GM10248 (cell line): ENCODE results near the gene KDM5C.
"Not testable (repeated sequence)": the region's sequence is repeated elsewhere in the genome, so short reads cannot be mapped to it uniquely, and the experiment has no call there.

Experiments
- CTCF ChIA-PET: fragments of 300-600 bp; sonication (Branson Sonifier 250); formaldehyde crosslinking; extraction: SDS; loops from one replicate; lab custom pipeline; 2021; ENCODE audit warnings: antibody characterized with exemption; lab: Yijun Ruan, JAX
- POLR2A ChIA-PET: fragments of 350-650 bp; sonication (Branson Sonifier 250); formaldehyde crosslinking; extraction: SDS; loops from one replicate; lab custom pipeline; 2020; ENCODE audit warnings: antibody characterized with exemption; lab: Yijun Ruan, JAX
- DNase-seq: peaks from one replicate; pipeline ENCODE4 v3.0.0; 2012; ENCODE audit errors: extremely low spot score
- TF ChIP-seq, protein P1 (sequence below): IDR thresholded peaks from 2 replicates; pipeline ENCODE4 v1.5.1; 2012; ENCODE audit warnings: mild to moderate bottlenecking, low read depth; ENCODE audit errors: extremely low read depth, missing control alignments, control extremely low read depth

The KDM5C gene

DNA sequence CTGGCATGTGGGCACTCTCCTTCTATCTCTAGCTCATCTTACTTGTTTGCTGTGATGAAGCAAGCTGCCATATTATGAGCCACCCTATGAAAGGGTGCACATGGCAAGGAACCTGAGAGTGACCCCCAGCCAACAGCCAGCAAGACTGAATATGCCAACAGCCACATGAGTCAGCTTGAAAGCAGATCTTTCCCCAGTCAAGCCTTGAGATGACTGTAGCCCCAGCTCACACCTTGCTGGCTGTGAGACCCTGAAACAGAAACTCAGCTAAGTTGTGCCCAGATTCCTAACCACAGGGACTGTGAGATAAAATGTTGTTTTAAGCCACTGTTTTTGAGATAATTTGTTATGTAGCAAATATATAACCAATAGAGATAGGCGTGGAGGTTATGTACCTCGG lies 36.2 kb downstream of the KDM5C start:
- ChIA-PET CTCF (interaction anchor here (0.9 to 1.1 kb wide), 3 partner anchors 16 to 35 kb away, joined by 3 read pairs; no protein-coding TSS in a partner anchor), POLR2A (interaction anchor here (0.7 kb wide), 1 partner anchor 160 kb away, joined by 4 read pairs; no protein-coding TSS in a partner anchor)
- no peak for DNase-seq
- TF ChIP-seq, protein P1, sequence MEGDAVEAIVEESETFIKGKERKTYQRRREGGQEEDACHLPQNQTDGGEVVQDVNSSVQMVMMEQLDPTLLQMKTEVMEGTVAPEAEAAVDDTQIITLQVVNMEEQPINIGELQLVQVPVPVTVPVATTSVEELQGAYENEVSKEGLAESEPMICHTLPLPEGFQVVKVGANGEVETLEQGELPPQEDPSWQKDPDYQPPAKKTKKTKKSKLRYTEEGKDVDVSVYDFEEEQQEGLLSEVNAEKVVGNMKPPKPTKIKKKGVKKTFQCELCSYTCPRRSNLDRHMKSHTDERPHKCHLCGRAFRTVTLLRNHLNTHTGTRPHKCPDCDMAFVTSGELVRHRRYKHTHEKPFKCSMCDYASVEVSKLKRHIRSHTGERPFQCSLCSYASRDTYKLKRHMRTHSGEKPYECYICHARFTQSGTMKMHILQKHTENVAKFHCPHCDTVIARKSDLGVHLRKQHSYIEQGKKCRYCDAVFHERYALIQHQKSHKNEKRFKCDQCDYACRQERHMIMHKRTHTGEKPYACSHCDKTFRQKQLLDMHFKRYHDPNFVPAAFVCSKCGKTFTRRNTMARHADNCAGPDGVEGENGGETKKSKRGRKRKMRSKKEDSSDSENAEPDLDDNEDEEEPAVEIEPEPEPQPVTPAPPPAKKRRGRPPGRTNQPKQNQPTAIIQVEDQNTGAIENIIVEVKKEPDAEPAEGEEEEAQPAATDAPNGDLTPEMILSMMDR: no peak

DNA sequence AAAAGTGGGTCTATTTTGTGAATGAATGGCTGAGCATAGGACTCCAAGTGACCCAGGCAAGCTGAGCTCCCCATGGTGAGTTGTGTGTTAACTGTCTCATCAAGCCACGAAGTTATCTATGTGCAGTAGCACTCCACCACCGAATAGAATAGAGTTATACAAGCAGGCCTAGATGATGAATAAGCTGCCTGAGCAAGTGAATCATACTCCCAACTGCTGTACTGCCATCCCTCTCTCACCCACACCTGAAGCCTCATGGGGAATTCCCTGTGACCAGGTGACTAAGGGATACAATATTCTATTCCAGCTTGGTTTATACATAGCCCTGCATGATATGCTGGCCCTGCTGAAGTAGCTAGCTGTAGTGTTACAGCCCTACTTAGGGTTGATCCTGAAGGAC lies 38.7 kb downstream of the KDM5C start:
- ChIA-PET POLR2A (no interaction called here), CTCF (interaction anchor here (1.5 to 1.6 kb wide), 2 partner anchors 10 to 12 kb away, joined by 4 read pairs; no protein-coding TSS in a partner anchor)
- TF ChIP-seq, protein P1: no peak
- DNase-seq: no peak

DNA sequence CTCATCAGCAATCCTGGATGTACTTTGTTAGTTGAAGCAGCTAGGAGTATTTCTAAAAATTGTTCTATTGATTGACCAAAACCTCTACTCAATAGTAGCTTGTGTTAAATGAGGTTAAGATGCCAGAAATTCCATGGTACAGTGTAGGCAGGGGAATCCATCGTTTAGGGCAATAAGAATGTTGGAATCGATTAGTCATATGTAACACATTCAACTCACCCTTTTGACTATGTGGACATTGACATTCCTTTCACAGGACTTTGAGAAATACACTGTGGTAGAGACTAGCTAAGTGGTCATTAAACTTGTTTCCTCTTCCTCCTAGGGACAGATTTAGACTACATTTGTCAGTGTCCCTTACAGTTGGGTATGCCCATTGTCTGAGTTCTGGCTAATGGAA lies 40.2 kb downstream of the KDM5C start:
- no peak for DNase-seq
- TF ChIP-seq, protein P1: no peak
- POLR2A ChIA-PET: no interaction called here
- CTCF ChIA-PET: no interaction called here

DNA sequence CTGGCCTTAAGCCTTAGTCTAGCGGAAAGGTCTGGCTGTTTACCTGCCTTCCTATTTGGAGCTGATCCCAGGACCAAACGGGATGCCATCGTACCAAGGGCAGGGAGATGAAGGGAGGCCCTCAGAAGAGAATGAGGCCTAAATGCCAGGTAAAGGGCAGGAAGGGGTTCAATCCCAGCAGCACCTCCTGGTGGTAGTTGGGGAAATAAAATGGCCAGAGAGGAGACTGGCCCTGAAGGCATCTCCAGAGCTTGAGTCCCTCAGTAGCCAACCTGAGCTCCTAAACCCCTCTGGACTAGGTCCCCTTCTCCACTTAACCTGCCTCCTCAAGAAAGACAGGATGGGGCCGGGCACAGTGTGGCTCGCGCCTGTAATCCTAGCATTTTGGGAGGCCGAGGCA lies 53.7 kb downstream of the KDM5C start:
- CTCF ChIA-PET: no interaction called here
- no peak for DNase-seq
- POLR2A ChIA-PET: no interaction called here
- TF ChIP-seq, protein P1: no peak

DNA sequence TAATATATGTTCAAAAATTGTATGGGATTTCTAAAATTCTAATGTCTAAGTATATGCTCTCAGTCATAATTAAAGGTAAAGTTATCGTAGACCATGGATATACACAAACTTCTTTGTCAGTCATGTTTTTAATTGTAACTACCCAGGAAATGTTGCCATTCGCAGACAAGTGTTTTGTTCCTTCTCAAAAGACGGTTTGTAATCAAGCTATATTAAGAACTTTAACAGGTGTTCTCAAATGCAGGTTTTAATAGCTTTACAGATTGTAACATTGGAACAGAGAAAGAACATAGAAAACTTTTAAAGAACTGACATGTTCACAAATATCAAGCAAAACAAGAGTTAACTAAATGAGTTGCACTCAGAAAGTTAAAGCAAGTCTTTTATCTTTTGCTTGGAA lies 58.9 kb downstream of the KDM5C start:
- TF ChIP-seq, protein P1: no peak
- CTCF ChIA-PET: no interaction called here
- POLR2A ChIA-PET: no interaction called here
- DNase-seq: no peak

DNA sequence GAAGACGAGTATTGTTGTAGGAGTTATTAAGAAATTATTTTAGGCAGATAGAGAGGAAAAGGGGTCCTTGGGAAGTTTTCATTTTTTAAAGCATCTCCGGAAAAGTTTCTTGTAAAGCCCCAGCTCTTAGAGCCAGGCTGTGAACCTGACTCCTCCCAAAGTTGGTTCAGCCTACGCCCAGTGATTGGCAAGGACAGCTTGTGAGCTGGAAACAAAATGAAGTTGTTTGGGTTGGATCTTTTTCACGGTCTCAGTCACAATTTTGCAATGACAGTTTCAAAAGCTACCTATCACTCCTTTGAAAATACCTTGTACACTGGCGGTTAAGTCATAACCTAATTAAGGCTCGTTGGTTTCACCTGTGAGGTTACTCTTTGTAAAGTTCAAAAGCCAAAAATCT lies 60.4 kb downstream of the KDM5C start:
- CTCF ChIA-PET, POLR2A ChIA-PET, DNase-seq: not testable (repeated sequence)

DNA sequence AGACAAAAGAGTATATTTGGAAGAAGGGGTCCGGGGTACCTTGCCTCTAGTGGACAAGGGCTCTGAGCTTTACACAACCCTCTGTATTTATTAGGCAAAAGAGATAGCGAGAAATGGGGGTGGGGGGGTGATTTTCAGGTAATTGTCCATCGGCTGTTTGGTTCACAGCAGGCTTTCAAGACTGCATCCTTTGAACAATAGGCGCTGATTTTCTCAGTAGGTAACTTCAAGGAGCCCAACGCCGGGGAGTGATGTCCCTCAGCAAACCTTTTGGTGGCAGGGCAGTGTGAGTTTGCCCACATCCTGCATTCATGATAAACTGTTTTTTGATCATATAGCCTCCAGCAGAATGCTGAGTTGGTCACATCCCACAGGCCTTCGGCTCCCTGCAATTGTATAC lies 61.6 kb downstream of the KDM5C start:
- TF ChIP-seq, protein P1: no peak
- no peak for DNase-seq
- POLR2A ChIA-PET: no interaction called here
- CTCF ChIA-PET: no interaction called here
